ENCODE results near the gene FREM1. TPM values are rescaled to one million over a fixed set of nuclear protein-coding genes. Genes with fewer than 3 reads are reported as not detected.

The FREM1 gene
- total and polyA plus RNA-seq, 2 experiments from 2014 or later, result 0.78 to 3.1 TPM

GRCh38 chr9:14882090-14882489 is 28.1 kb downstream of the FREM1 start (continued):
- TF ChIP-seq CTCF (conservative IDR thresholded peaks at IDR 0.05; ENCODE audit: low read depth in 2 of 2) (no peak), POLR2AphosphoS5 (IDR thresholded peaks at IDR 0.05; ENCODE audit: low read depth) (no peak), JUNB (IDR thresholded peaks at IDR 0.05; ENCODE audit: unreplicated experiment) (no peak)

DNA sequence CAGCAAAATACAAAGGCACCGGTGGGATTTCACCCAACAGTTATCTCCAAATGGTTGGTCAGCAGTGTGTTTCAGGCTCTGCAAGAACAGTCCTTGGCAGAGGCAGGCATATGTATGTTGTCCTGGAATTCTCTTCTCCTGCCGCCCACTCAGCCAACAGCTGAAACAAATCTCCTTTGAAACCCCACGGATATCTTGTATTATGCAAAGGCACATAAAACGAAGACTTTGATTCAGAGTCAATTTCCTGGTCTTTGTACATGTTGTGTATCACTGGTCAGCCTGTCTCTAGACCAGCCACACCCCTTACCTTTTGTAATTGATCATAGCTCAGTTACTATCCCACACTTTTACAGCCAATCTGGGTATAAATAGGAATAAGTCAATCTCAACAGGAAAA is 29.2 kb downstream of the FREM1 start:
- H3K36me3 ChIP-seq (ENCODE audit: insufficient read depth), result no peaks in the 10 kb centered on the region; the same call in 1 of the 2 replicates
- ATAC-seq, result no peak
- H3K9me2 ChIP-seq (ENCODE audit: insufficient read depth), result peaks cover 4% of the 10 kb centered on the region; the same call in 1 of the 2 replicates
- no peaks in the 10 kb centered on the region for H3F3A ChIP-seq (replicated peaks; ENCODE audit: low read depth)
- no peaks in the 10 kb centered on the region for H3K79me2 ChIP-seq (replicated peaks; ENCODE audit: insufficient read depth)
- H4K20me1 ChIP-seq (replicated peaks; ENCODE audit: insufficient read depth), result no peaks in the 10 kb centered on the region
- H3K27me3 Mint-ChIP-seq (ENCODE audit: insufficient read depth, low read depth, poor library complexity), result no peaks in the 10 kb centered on the region
- no peak overlapping the region for H3K4me2 ChIP-seq
- H2AFZ ChIP-seq, result no peak overlapping the region
- no peak overlapping the region for H3K27ac Mint-ChIP-seq
- H3K4me3 Mint-ChIP-seq, result no peak overlapping the region
- no peak overlapping the region for H3K27ac ChIP-seq (ENCODE audit: low read depth)
- peaks cover 6% of the 10 kb centered on the region; the same call in 2 of the 3 replicates for H3K4me1 Mint-ChIP-seq
- H3K36me3 Mint-ChIP-seq (ENCODE audit: low read depth), result peaks cover 19% of the 10 kb centered on the region
- no peak overlapping the region for H3K4me3 ChIP-seq
- peaks cover 20% of the 10 kb centered on the region for H3K9me3 Mint-ChIP-seq
- H3K27me3 ChIP-seq (ENCODE audit: insufficient read depth), result no peaks in the 10 kb centered on the region
- H3K4me1 ChIP-seq (ENCODE audit: insufficient read depth), result 0 out of 2 replicates have a peak, but pooled peaks cover 9% of the 10 kb centered on the region
- no peak for DNase-seq (ENCODE audit: low spot score)
- TF ChIP-seq, protein P1, sequence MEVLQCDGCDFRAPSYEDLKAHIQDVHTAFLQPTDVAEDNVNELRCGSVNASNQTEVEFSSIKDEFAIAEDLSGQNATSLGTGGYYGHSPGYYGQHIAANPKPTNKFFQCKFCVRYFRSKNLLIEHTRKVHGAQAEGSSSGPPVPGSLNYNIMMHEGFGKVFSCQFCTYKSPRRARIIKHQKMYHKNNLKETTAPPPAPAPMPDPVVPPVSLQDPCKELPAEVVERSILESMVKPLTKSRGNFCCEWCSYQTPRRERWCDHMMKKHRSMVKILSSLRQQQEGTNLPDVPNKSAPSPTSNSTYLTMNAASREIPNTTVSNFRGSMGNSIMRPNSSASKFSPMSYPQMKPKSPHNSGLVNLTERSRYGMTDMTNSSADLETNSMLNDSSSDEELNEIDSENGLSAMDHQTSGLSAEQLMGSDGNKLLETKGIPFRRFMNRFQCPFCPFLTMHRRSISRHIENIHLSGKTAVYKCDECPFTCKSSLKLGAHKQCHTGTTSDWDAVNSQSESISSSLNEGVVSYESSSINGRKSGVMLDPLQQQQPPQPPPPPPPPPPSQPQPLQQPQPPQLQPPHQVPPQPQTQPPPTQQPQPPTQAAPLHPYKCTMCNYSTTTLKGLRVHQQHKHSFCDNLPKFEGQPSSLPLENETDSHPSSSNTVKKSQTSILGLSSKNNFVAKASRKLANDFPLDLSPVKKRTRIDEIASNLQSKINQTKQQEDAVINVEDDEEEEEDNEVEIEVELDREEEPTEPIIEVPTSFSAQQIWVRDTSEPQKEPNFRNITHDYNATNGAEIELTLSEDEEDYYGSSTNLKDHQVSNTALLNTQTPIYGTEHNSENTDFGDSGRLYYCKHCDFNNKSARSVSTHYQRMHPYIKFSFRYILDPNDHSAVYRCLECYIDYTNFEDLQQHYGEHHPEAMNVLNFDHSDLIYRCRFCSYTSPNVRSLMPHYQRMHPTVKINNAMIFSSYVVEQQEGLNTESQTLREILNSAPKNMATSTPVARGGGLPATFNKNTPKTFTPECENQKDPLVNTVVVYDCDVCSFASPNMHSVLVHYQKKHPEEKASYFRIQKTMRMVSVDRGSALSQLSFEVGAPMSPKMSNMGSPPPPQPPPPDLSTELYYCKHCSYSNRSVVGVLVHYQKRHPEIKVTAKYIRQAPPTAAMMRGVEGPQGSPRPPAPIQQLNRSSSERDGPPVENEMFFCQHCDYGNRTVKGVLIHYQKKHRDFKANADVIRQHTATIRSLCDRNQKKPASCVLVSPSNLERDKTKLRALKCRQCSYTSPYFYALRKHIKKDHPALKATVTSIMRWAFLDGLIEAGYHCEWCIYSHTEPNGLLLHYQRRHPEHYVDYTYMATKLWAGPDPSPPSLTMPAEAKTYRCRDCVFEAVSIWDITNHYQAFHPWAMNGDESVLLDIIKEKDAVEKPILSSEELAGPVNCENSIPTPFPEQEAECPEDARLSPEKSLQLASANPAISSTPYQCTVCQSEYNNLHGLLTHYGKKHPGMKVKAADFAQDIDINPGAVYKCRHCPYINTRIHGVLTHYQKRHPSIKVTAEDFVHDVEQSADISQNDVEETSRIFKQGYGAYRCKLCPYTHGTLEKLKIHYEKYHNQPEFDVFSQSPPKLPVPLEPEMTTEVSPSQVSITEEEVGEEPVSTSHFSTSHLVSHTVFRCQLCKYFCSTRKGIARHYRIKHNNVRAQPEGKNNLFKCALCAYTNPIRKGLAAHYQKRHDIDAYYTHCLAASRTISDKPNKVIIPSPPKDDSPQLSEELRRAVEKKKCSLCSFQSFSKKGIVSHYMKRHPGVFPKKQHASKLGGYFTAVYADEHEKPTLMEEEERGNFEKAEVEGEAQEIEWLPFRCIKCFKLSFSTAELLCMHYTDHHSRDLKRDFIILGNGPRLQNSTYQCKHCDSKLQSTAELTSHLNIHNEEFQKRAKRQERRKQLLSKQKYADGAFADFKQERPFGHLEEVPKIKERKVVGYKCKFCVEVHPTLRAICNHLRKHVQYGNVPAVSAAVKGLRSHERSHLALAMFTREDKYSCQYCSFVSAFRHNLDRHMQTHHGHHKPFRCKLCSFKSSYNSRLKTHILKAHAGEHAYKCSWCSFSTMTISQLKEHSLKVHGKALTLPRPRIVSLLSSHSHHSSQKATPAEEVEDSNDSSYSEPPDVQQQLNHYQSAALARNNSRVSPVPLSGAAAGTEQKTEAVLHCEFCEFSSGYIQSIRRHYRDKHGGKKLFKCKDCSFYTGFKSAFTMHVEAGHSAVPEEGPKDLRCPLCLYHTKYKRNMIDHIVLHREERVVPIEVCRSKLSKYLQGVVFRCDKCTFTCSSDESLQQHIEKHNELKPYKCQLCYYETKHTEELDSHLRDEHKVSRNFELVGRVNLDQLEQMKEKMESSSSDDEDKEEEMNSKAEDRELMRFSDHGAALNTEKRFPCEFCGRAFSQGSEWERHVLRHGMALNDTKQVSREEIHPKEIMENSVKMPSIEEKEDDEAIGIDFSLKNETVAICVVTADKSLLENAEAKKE (CRISPR knock-in tag; IDR thresholded peaks at IDR 0.05), result no peak
- TF ChIP-seq STAT1 (IDR thresholded peaks at IDR 0.05; ENCODE audit: unreplicated experiment) (no peak), POLR2AphosphoS5 (IDR thresholded peaks at IDR 0.05; ENCODE audit: low read depth) (no peak), ZNF114 (CRISPR knock-in tag; IDR thresholded peaks at IDR 0.05) (no peak), EZH2 (IDR thresholded peaks at IDR 0.05; ENCODE audit: low read depth, unreplicated experiment) (no peak), JUNB (IDR thresholded peaks at IDR 0.05; ENCODE audit: unreplicated experiment) (no peak), NANOG (IDR thresholded peaks at IDR 0.05; ENCODE audit: borderline replicate concordance) (no peak), CREB1 (CRISPR knock-in tag; IDR thresholded peaks at IDR 0.05; ENCODE audit: low read depth) (no peak), EZH2phosphoT487 (IDR thresholded peaks at IDR 0.05; ENCODE audit: unreplicated experiment) (no peak), ZNF331 (CRISPR knock-in tag; IDR thresholded peaks at IDR 0.05; ENCODE audit: low read depth) (no peak), CTCF (conservative IDR thresholded peaks at IDR 0.05; ENCODE audit: low read depth in 2 of 2) (no peak)
- TF ChIP-seq, protein P2, sequence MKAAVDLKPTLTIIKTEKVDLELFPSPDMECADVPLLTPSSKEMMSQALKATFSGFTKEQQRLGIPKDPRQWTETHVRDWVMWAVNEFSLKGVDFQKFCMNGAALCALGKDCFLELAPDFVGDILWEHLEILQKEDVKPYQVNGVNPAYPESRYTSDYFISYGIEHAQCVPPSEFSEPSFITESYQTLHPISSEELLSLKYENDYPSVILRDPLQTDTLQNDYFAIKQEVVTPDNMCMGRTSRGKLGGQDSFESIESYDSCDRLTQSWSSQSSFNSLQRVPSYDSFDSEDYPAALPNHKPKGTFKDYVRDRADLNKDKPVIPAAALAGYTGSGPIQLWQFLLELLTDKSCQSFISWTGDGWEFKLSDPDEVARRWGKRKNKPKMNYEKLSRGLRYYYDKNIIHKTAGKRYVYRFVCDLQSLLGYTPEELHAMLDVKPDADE (IDR thresholded peaks at IDR 0.05), result no peak
